Measurements from ENCODE around the gene CMC4.

The CMC4 gene

GRCh38 chrX:155070975-155071693, at the start of gene CMC4, which contains the start of the genes BRCC3 and MTCP1:
Gene CMC4 (minus strand): TSS chrX:155071136. CDS start chrX:155064023, 7,113 bp downstream.
Gene BRCC3 (plus strand): TSS chrX:155071508. CDS start chrX:155071528, 20 bp downstream.
Gene MTCP1 (minus strand): TSS chrX:155071136. CDS start chrX:155066010, 5,126 bp downstream.
- peak; percentile 47 for DNase-seq (ENCODE audit: low read depth)
- peak within 1 kb of the TSS; percentile 76 for H3K4me3 ChIP-seq (ENCODE audit: low read depth, low read length)
- no peak for TF ChIP-seq CTCF (IDR thresholded peaks at IDR 0.05; ENCODE audit: control insufficient read depth, extremely low read depth, insufficient read depth)

GRCh38 chrX:155115174-155115819, 44.4 kb upstream of the CMC4 start:
- DNase-seq (ENCODE audit: low read depth): no peak
- TF ChIP-seq CTCF (IDR thresholded peaks at IDR 0.05; ENCODE audit: control insufficient read depth, extremely low read depth, insufficient read depth): no peak
- no peak overlapping the region for H3K4me3 ChIP-seq (ENCODE audit: low read depth, low read length)

GRCh38 chrX:155113097-155113496, 42.2 kb upstream of the CMC4 start:
- DNase-seq (ENCODE audit: low read depth): no peak
- TF ChIP-seq CTCF (IDR thresholded peaks at IDR 0.05; ENCODE audit: control insufficient read depth, extremely low read depth, insufficient read depth): no peak

GRCh38 chrX:155112171-155112570, 41.2 kb upstream of the CMC4 start:
- no peak for TF ChIP-seq CTCF (IDR thresholded peaks at IDR 0.05; ENCODE audit: control insufficient read depth, extremely low read depth, insufficient read depth)
- no peak for DNase-seq (ENCODE audit: low read depth)
- H3K4me3 ChIP-seq (ENCODE audit: low read depth, low read length): no peak overlapping the region

More at GRCh38 chrX:155113097-155113496, 42.2 kb upstream of the CMC4 start:
- H3K4me3 ChIP-seq (ENCODE audit: low read depth, low read length): no peak overlapping the region

- TF ChIP-seq CTCF (IDR thresholded peaks at IDR 0.05; ENCODE audit: control insufficient read depth, extremely low read depth, insufficient read depth): no peak
- no peak overlapping the region for H3K4me3 ChIP-seq (ENCODE audit: low read depth, low read length)
- no peak for DNase-seq (ENCODE audit: low read depth)
These were observed 37.5 kb upstream of the CMC4 start for GRCh38 chrX:155108427-155108826.

- no peak overlapping the region for H3K4me3 ChIP-seq (ENCODE audit: low read depth, low read length)
- no peak for TF ChIP-seq CTCF (IDR thresholded peaks at IDR 0.05; ENCODE audit: control insufficient read depth, extremely low read depth, insufficient read depth)
- no peak for DNase-seq (ENCODE audit: low read depth)
These were observed 35.0 kb upstream of the CMC4 start for GRCh38 chrX:155105919-155106318.

All from LNCaP clone FGC (cell line).